Mucosa of gallbladder (tissue), 1 donor: ENCODE data around the gene HOXD1. TPM values are rescaled to one million over a fixed set of nuclear protein-coding genes. Genes with fewer than 3 reads are reported as not detected.

Experiments
- DNase-seq: peaks from one replicate; pipeline ENCODE4 v3.0.0-alpha.2; 2020; ENCODE audit warnings: low spot score
- total RNA-seq: library from RNA; stranded (reverse); gene quantifications from one replicate; pipeline ENCODE4 v1.2.1, GENCODE V29; 2021
- donor health status: DM: no; HTN: no; CAD: no.

The HOXD1 gene
- total RNA-seq, 1 donor from 2014 or later: 0.40 TPM

- no peak for DNase-seq
Observed at GRCh38 chr2:176184749-176185148, 3.7 kb upstream of the HOXD1 start.

GRCh38 chr2:176186024-176186423 is 2.4 kb upstream of the HOXD1 start:
- no peak for DNase-seq

- DNase-seq: no peak
Observed at GRCh38 chr2:176187200-176187898, 1.1 kb upstream of the HOXD1 start.

- no peak for DNase-seq
Observed at GRCh38 chr2:176188774-176189680, 559 bp downstream of the HOXD1 start.

GRCh38 chr2:176189681-176190641 is 1.5 kb downstream of the HOXD1 start:
- no peak for DNase-seq

GRCh38 chr2:176192351-176192750 is 3.9 kb downstream of the HOXD1 start:
- no peak for DNase-seq

- DNase-seq: no peak
Observed at GRCh38 chr2:176193048-176193447, 4.6 kb downstream of the HOXD1 start.

GRCh38 chr2:176199902-176200301 is 11.4 kb downstream of the HOXD1 start:
- no peak for DNase-seq

- no peak for DNase-seq
Observed at GRCh38 chr2:176200971-176201370, 12.5 kb downstream of the HOXD1 start.

- no peak for DNase-seq
Observed at GRCh38 chr2:176202491-176202890, 14.0 kb downstream of the HOXD1 start.

- no peak for DNase-seq
Observed at GRCh38 chr2:176205126-176205525, 16.7 kb downstream of the HOXD1 start.

- no peak for DNase-seq
Observed at GRCh38 chr2:176206136-176206535, 17.7 kb downstream of the HOXD1 start.

GRCh38 chr2:176206682-176207081 is 18.2 kb downstream of the HOXD1 start:
- DNase-seq: no peak

GRCh38 chr2:176211110-176211509 is 22.6 kb downstream of the HOXD1 start:
- no peak for DNase-seq

GRCh38 chr2:176212276-176212675 is 23.8 kb downstream of the HOXD1 start:
- DNase-seq: no peak

GRCh38 chr2:176213406-176213805 is 24.9 kb downstream of the HOXD1 start:
- DNase-seq: no peak

- DNase-seq: no peak
Observed at GRCh38 chr2:176227874-176228273, 39.4 kb downstream of the HOXD1 start.

GRCh38 chr2:176234156-176234555 is 45.7 kb downstream of the HOXD1 start:
- DNase-seq: no peak

GRCh38 chr2:176234940-176235339 is 46.5 kb downstream of the HOXD1 start:
- no peak for DNase-seq

- no peak for DNase-seq
Observed at GRCh38 chr2:176237456-176237855, 49.0 kb downstream of the HOXD1 start.

GRCh38 chr2:176239031-176239430 is 50.6 kb downstream of the HOXD1 start:
- DNase-seq: no peak

GRCh38 chr2:176240301-176240700 is 51.8 kb downstream of the HOXD1 start:
- no peak for DNase-seq
